Esophagus muscularis mucosa (tissue), 4 donors: Measurements from ENCODE around the gene CYFIP2. TPM values are rescaled to one million over a fixed set of nuclear protein-coding genes. Genes with fewer than 3 reads are reported as not detected.

Experiments
- DNase-seq: peaks from one replicate; pipeline ENCODE4 v3.0.0-alpha.2; 2017; ENCODE audit errors: extremely low spot score
- H3K27ac ChIP-seq, 4 donors: fragments of 200-600 bp; sonication (generic); replicated peaks in 1 of 4; 1 replicate in 3 of 4; 2 replicates in 1 of 4; pipeline ENCODE4 v1.5.1; 2016 to 2019; ENCODE audit warnings: mild to moderate bottlenecking in 1 of 4
- H3K27me3 ChIP-seq, 4 donors: fragments of 200-600 bp; sonication (generic); one replicate each; pipeline versions ENCODE4 v1.5.1 to v1.6.0; 2016 to 2019
- H3K36me3 ChIP-seq, 4 donors: fragments of 200-600 bp; sonication (generic); one replicate each; pipeline ENCODE4 v1.5.1; 2016 to 2019
- H3K4me1 ChIP-seq, 4 donors: fragments of 200-600 bp; sonication (generic); one replicate each; pipeline ENCODE4 v1.5.1; 2016 to 2019
- H3K4me3 ChIP-seq, 4 donors: fragments of 200-600 bp; sonication (generic); 1 replicate in 2 of 4; 2 replicates in 2 of 4; pipeline ENCODE4 v1.5.1; 2016 to 2019; ENCODE audit warnings: mild to moderate bottlenecking in 4 of 4, moderate library complexity in 1 of 4
- H3K9me3 ChIP-seq, 4 donors: fragments of 200-600 bp; sonication (generic); 1 replicate in 3 of 4; 2 replicates in 1 of 4; pipeline ENCODE4 v1.5.1; 2016 to 2019
- CTCF ChIP-seq, 3 experiments: fragments of 200-600 bp in 2 of 3; fragments of 450-650 bp in 1 of 3; sonication (generic) in 2 of 3; IDR thresholded peaks; one replicate each; pipeline ENCODE4 v1.5.1; 2017 to 2019; ENCODE audit warnings: antibody characterized with exemption in 3 of 3, mild to moderate bottlenecking in 2 of 3, moderate library complexity in 1 of 3
- EP300 ChIP-seq: sonication (generic); formaldehyde crosslinking; IDR thresholded peaks from one replicate; pipeline ENCODE4 v1.6.1; 2017; ENCODE audit warnings: antibody characterized with exemption
- POLR2A ChIP-seq: fragments of 450-650 bp; IDR thresholded peaks from one replicate; pipeline ENCODE4 v1.6.1; 2017; ENCODE audit warnings: antibody characterized with exemption, moderate library complexity, mild to moderate bottlenecking, low read depth
- POLR2AphosphoS5 ChIP-seq, 2 donors: sonication (generic); formaldehyde crosslinking; IDR thresholded peaks; one replicate each; pipeline ENCODE4 v1.6.1; 2017; ENCODE audit warnings: antibody characterized with exemption in 2 of 2
- WGBS: methylation state at CpG from one replicate; pipeline ENCODE4 v1.1.5; 2018; 5-methylcytosine and 5-hydroxymethylcytosine counted together
- intact Hi-C: fragments of 100-400 bp; cut with DNase I; formaldehyde crosslinking; loops from one replicate; pipeline ENCODE4 v1.15.1; 2023
- total RNA-seq, 4 donors: library from RNA; depleted of rRNA; stranded (reverse); fragments of >200 nt; gene quantifications; one replicate each; pipeline versions ENCODE4 v1.1.0 to v1.2.1, GENCODE V29; 2016

Gene CYFIP2
- total RNA-seq, 4 donors from 2014 or later, result 12.6 to 24.9 (median 14.6) TPM

GRCh38 chr5:157369507-157369906 is 103.6 kb downstream of the CYFIP2 start:
- Histone ChIP-seq H3K36me3 (no peaks in the 10 kb centered on the region), H3K4me1 (peaks cover 0 to 71% (median 49%) of the 10 kb centered on the region in 4 donors), H3K4me3 (no peak overlapping the region), H3K27ac (peak overlapping the region; percentile 84 to 86 (median 85)), H3K27me3 (no peaks in the 10 kb centered on the region), H3K9me3 (no peaks in the 10 kb centered on the region)
- intact Hi-C loops, result loop anchor here (5.0 to 10.0 kb wide), 2 partner anchors 348 to 375 kb away; partner anchors contain the start of gene LSM11
- 100% methylated on average over 2 of the region's 2 CpGs for WGBS
- no peak for DNase-seq
- TF ChIP-seq POLR2AphosphoS5 (IDR thresholded peaks at IDR 0.05) (no peak), EP300 (no peak), CTCF (IDR thresholded peaks at IDR 0.05) (no peak), POLR2A (no peak)

- intact Hi-C loops, result no loop called here
- Histone ChIP-seq H3K27ac (peak overlapping the region; percentile 84 to 86 (median 85)), H3K36me3 (no peaks in the 10 kb centered on the region), H3K9me3 (no peaks in the 10 kb centered on the region), H3K27me3 (no peaks in the 10 kb centered on the region), H3K4me3 (peak overlapping the region in 1 of 4 donors; percentile 10), H3K4me1 (peaks cover 0 to 72% (median 49%) of the 10 kb centered on the region in 4 donors)
- DNase-seq, result no peak
- no peak for TF ChIP-seq EP300
- TF ChIP-seq POLR2AphosphoS5 (IDR thresholded peaks at IDR 0.05), result peak; percentile 24 to 57
- WGBS, result 46% methylated on average over 6 of the region's 6 CpGs
These were observed 105.0 kb downstream of the CYFIP2 start for GRCh38 chr5:157370967-157371366.

- intact Hi-C loops, result no loop called here
- Histone ChIP-seq H3K36me3 (no peaks in the 10 kb centered on the region), H3K27me3 (no peaks in the 10 kb centered on the region), H3K27ac (peak overlapping the region; percentile 84 to 86 (median 85)), H3K9me3 (no peaks in the 10 kb centered on the region), H3K4me3 (no peak overlapping the region), H3K4me1 (peaks cover 0 to 63% (median 43%) of the 10 kb centered on the region in 4 donors)
- DNase-seq, result no peak
- WGBS, result 55% methylated on average over 5 of the region's 5 CpGs
- TF ChIP-seq POLR2AphosphoS5 (IDR thresholded peaks at IDR 0.05) (no peak), EP300 (no peak), CTCF (IDR thresholded peaks at IDR 0.05) (no peak), POLR2A (no peak)
These were observed 105.9 kb downstream of the CYFIP2 start for GRCh38 chr5:157371655-157372471.

GRCh38 chr5:157372472-157372822 is 106.5 kb downstream of the CYFIP2 start:
- H3K4me3 ChIP-seq, result no peak overlapping the region
- peaks cover 0 to 57% (median 37%) of the 10 kb centered on the region in 4 donors for H3K4me1 ChIP-seq
- no peak for DNase-seq
- intact Hi-C loops, result no loop called here
- no peaks in the 10 kb centered on the region for H3K36me3 ChIP-seq
- 73% methylated on average over 4 of the region's 4 CpGs for WGBS
- H3K27ac ChIP-seq, result peak overlapping the region; percentile 84 to 86 (median 85)
- H3K9me3 ChIP-seq, result no peaks in the 10 kb centered on the region
- no peak for TF ChIP-seq EP300
- no peak for TF ChIP-seq POLR2AphosphoS5 (IDR thresholded peaks at IDR 0.05)
- TF ChIP-seq POLR2A, result no peak
- no peak for TF ChIP-seq CTCF (IDR thresholded peaks at IDR 0.05)
- no peaks in the 10 kb centered on the region for H3K27me3 ChIP-seq

- H3K27me3 ChIP-seq, result no peaks in the 10 kb centered on the region
- no peak overlapping the region for H3K27ac ChIP-seq
- DNase-seq, result no peak
- H3K4me3 ChIP-seq, result no peak overlapping the region
- H3K36me3 ChIP-seq, result peaks cover 0 to 6% (median 0%) of the 10 kb centered on the region in 4 donors
- no peaks in the 10 kb centered on the region for H3K9me3 ChIP-seq
- no peak for TF ChIP-seq POLR2A
- no peak for TF ChIP-seq EP300
- no peak for TF ChIP-seq CTCF (IDR thresholded peaks at IDR 0.05)
- TF ChIP-seq POLR2AphosphoS5 (IDR thresholded peaks at IDR 0.05), result no peak
- peaks cover 3 to 48% (median 28%) of the 10 kb centered on the region in 4 donors for H3K4me1 ChIP-seq
- intact Hi-C loops, result no loop called here
- WGBS, result 88% methylated on average over 6 of the region's 6 CpGs
These were observed 112.6 kb downstream of the CYFIP2 start for GRCh38 chr5:157378509-157378908.
